Suprapubic skin (tissue), 4 donors: ENCODE measurements around the gene PIGW.

Source experiments
- CTCF ChIP-seq, 2 donors: fragments of 200-600 bp in 1 of 2; fragments of 450-650 bp in 1 of 2; sonication (generic) in 1 of 2; IDR thresholded peaks; one replicate each; pipeline ENCODE4 v1.5.1; 2016 to 2019; ENCODE audit warnings: antibody characterized with exemption in 2 of 2, mild to moderate bottlenecking in 1 of 2, moderate library complexity in 1 of 2
- EP300 ChIP-seq: sonication (generic); formaldehyde crosslinking; IDR thresholded peaks from one replicate; pipeline ENCODE4 v1.6.1; 2017; ENCODE audit warnings: antibody characterized with exemption
- POLR2A ChIP-seq, 2 donors: fragments of 450-650 bp; IDR thresholded peaks; one replicate each; pipeline ENCODE4 v1.6.1; 2017; ENCODE audit warnings: antibody characterized with exemption in 2 of 2, mild to moderate bottlenecking in 2 of 2, moderate library complexity in 2 of 2
- POLR2AphosphoS5 ChIP-seq, 3 donors: sonication (generic); formaldehyde crosslinking; IDR thresholded peaks; one replicate each; pipeline ENCODE4 v1.6.1; 2017; ENCODE audit warnings: antibody characterized with exemption in 3 of 3

GRCh38 chr17:36495076-36495578 lies 39.7 kb upstream of the PIGW start:
- no peak for TF ChIP-seq POLR2AphosphoS5 (IDR thresholded peaks at IDR 0.05)
- TF ChIP-seq CTCF (IDR thresholded peaks at IDR 0.05), result no peak
- no peak for TF ChIP-seq EP300
- no peak for TF ChIP-seq POLR2A (IDR thresholded peaks at IDR 0.05)
